PC-3 (cell line): ENCODE data around the gene TSPAN9. TPM values are rescaled to one million over a fixed set of nuclear protein-coding genes. Genes with fewer than 3 reads are reported as not detected.

ENCODE experiments used
- ATAC-seq: fragments of 200-7000 bp; cut with Tn5 transposase; 2 replicates; pipeline ENCODE4 v1.9.1; 2020; ENCODE audit warnings: mild to moderate bottlenecking, moderate library complexity
- BruUV-seq: library from RNA; stranded (reverse); fragments of 400-500 nt; replicated peaks from 2 replicates; lab custom pipeline; 2021; lab: Mats Ljungman, UMichigan
- CTCF ChIA-PET: fragments of 300-600 bp; sonication (Branson Sonifier 250); formaldehyde crosslinking; loops from one replicate; lab custom pipeline; 2022; ENCODE audit warnings: antibody characterized with exemption; lab: Charles Lee
- POLR2A ChIA-PET: fragments of 300-600 bp; sonication (Branson Sonifier 250); formaldehyde crosslinking; loops from one replicate; lab custom pipeline; 2022; ENCODE audit warnings: antibody characterized with exemption; ENCODE audit not compliant: unreplicated experiment; lab: Charles Lee
- DNase-seq: peaks from one replicate; pipeline ENCODE4 v3.0.0-alpha.2; 2015
- H2AFZ ChIP-seq: fragments of 300-600 bp; sonication (generic); 2 replicates; pipeline ENCODE4 v1.6.0; 2016; ENCODE audit warnings: antibody characterized with exemption, low read length
- H3F3A ChIP-seq: fragments of 300-600 bp; sonication (generic); one replicate; pipeline ENCODE4 v1.6.0; 2017; ENCODE audit warnings: antibody characterized with exemption, low read length, control low read depth, mild to moderate bottlenecking; ENCODE audit not compliant: unreplicated experiment
- H3K27ac ChIP-seq: fragments of 300-600 bp; sonication (generic); 2 replicates; pipeline ENCODE4 v1.5.1; 2016; ENCODE audit warnings: mild to moderate bottlenecking, low read length
- H3K27me3 ChIP-seq: fragments of 300-600 bp; sonication (generic); 2 replicates; pipeline ENCODE4 v1.6.1; 2016; ENCODE audit warnings: low read length, mixed read lengths
- H3K36me3 ChIP-seq: fragments of 300-600 bp; sonication (generic); 2 replicates; pipeline ENCODE4 v1.6.1; 2016; ENCODE audit warnings: low read depth, mixed run types, low read length, mixed read lengths
- H3K4me1 ChIP-seq: fragments of 300-600 bp; sonication (generic); 2 replicates; pipeline ENCODE4 v1.5.1; 2016; ENCODE audit warnings: low read length; ENCODE audit not compliant: insufficient read depth
- H3K4me2 ChIP-seq: fragments of 300-600 bp; sonication (generic); 2 replicates; pipeline ENCODE4 v1.6.0; 2016; ENCODE audit warnings: low read length
- H3K4me3 ChIP-seq: fragments of 300-600 bp; sonication (generic); 2 replicates; pipeline ENCODE4 v1.5.1; 2016; ENCODE audit warnings: mild to moderate bottlenecking, low read length, mixed read lengths
- H3K79me2 ChIP-seq: fragments of 300-600 bp; sonication (generic); 2 replicates; pipeline ENCODE4 v1.6.1; 2017; ENCODE audit warnings: low read length, mixed read lengths
- H3K9ac ChIP-seq: fragments of 300-600 bp; sonication (generic); 2 replicates; pipeline ENCODE4 v1.6.0; 2016; ENCODE audit warnings: mild to moderate bottlenecking, low read length
- H3K9me2 ChIP-seq: fragments of 300-600 bp; sonication (generic); replicated peaks from 2 replicates; pipeline ENCODE4 v1.6.1; 2016; ENCODE audit warnings: mixed run types, low read length, mixed read lengths
- H3K9me3 ChIP-seq: fragments of 300-600 bp; sonication (generic); 2 replicates; pipeline ENCODE4 v1.6.1; 2016; ENCODE audit warnings: low read length, mixed read lengths
- H4K20me1 ChIP-seq: fragments of 300-600 bp; sonication (generic); 2 replicates; pipeline ENCODE4 v1.6.1; 2016; ENCODE audit warnings: low read length, mixed read lengths
- CTCF ChIP-seq: fragments of 300-600 bp; sonication (generic); conservative IDR thresholded peaks from 2 replicates; pipeline ENCODE4 v1.5.1; 2017; ENCODE audit warnings: antibody characterized with exemption, low read depth, mild to moderate bottlenecking, low read length
- EZH2 ChIP-seq: fragments of 300-600 bp; sonication (generic); IDR thresholded peaks from one replicate; pipeline ENCODE4 v1.6.1; 2017; ENCODE audit warnings: antibody characterized with exemption, mild to moderate bottlenecking, low read length; ENCODE audit not compliant: unreplicated experiment
- EZH2phosphoT487 ChIP-seq: fragments of 300-600 bp; sonication (generic); IDR thresholded peaks from 2 replicates; pipeline ENCODE4 v1.6.1; 2018; ENCODE audit warnings: mild to moderate bottlenecking, antibody characterized with exemption, low read length, borderline replicate concordance
- intact Hi-C: fragments of 100-400 bp; cut with micrococcal nuclease; formaldehyde crosslinking; loops from 2 replicates; pipeline ENCODE4 v1.9.0; 2023
- total RNA-seq: library from RNA; depleted of rRNA; stranded (reverse); fragments of >200 nt; gene quantifications from 2 replicates; pipeline ENCODE4 v1.2.3, GENCODE V29; 2014

TSPAN9 gene
- total RNA-seq, 1 experiment from 2014 or later = 6.2 TPM

DNA sequence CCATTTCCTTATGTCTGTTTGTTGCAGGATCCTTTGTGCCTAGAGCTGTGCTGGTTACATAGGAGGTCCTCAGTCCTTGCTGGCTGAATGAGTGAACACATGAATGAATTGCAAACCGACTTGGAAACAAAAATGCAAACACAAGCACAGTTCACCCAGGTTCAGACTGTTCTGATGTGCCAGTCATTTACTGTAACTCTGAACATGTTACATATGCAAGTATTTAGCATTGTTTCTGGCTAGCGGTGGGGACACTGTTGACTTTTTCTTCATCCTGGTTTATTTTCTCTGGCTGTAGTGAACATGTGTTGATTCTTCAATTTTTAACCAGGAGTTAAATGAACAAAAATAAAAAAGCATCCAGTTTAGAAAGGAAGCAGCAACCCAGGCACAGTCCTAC lies 33.4 kb downstream of the TSPAN9 start:
- H3K9me2 ChIP-seq = no peaks in the 10 kb centered on the region
- no peaks in the 10 kb centered on the region for H3K79me2 ChIP-seq
- intact Hi-C loops = no loop called here
- H3K27me3 ChIP-seq = no peaks in the 10 kb centered on the region
- H3K4me1 ChIP-seq = no peaks in the 10 kb centered on the region
- ChIA-PET POLR2A (no interaction called here), CTCF (no interaction called here)
- H3K9ac ChIP-seq = no peak overlapping the region
- ATAC-seq = no peak
- BruUV-seq = no TSS peak
- H3K4me3 ChIP-seq = no peak overlapping the region
- H2AFZ ChIP-seq = no peak overlapping the region
- H3K9me3 ChIP-seq = no peaks in the 10 kb centered on the region
- no peaks in the 10 kb centered on the region for H3F3A ChIP-seq
- DNase-seq = no peak
- TF ChIP-seq EZH2phosphoT487 (no peak), CTCF (no peak), EZH2 (no peak)
- H3K27ac ChIP-seq = no peak overlapping the region
- H4K20me1 ChIP-seq = no peaks in the 10 kb centered on the region
- no peak overlapping the region for H3K4me2 ChIP-seq
- H3K36me3 ChIP-seq = no peaks in the 10 kb centered on the region

- no peak for TF ChIP-seq EZH2phosphoT487
- no peak for TF ChIP-seq CTCF
- BruUV-seq = no TSS peak
- H3K27ac ChIP-seq = no peak overlapping the region
- no peaks in the 10 kb centered on the region for H3K9me2 ChIP-seq
- H3K36me3 ChIP-seq = no peaks in the 10 kb centered on the region
- POLR2A ChIA-PET = no interaction called here
- DNase-seq (no peak), ATAC-seq (no peak)
- no peaks in the 10 kb centered on the region for H4K20me1 ChIP-seq
- no peak overlapping the region for H3K4me2 ChIP-seq
- no peak overlapping the region for H2AFZ ChIP-seq
- H3K9ac ChIP-seq = no peak overlapping the region
- H3K9me3 ChIP-seq = no peaks in the 10 kb centered on the region
- intact Hi-C loops = no loop called here
- CTCF ChIA-PET = no interaction called here
- no peaks in the 10 kb centered on the region for H3K79me2 ChIP-seq
- H3K27me3 ChIP-seq = no peaks in the 10 kb centered on the region
- peaks cover 23% of the 10 kb centered on the region for H3K4me1 ChIP-seq
- no peak overlapping the region for H3K4me3 ChIP-seq
- no peaks in the 10 kb centered on the region for H3F3A ChIP-seq
Measured at GRCh38 chr12:3113671-3114325, 36.6 kb downstream of the TSPAN9 start.

DNA sequence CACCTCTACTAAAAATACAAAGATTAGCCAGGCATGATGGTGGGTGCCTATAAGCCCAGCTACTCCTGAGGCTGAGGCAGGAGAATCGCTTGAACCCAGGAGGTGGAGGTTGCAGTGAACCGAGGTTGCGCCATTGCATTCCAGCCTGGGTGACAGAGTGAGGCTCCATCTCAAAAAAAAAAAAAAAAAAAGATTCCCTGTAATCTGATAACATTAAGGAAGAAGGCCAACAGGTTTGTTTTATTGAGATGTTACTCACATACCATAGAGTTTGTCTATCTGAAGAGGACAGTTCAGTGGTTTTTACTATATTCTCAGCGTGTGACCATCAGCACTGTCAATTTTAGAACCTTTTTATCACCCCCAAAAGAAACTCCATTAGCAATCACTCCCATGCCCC lies 37.5 kb downstream of the TSPAN9 start:
- Histone ChIP-seq H3K4me1 (peaks cover 23% of the 10 kb centered on the region), H3K79me2 (no peaks in the 10 kb centered on the region), H3K9me2 (no peaks in the 10 kb centered on the region), H3K27ac (no peak overlapping the region), H2AFZ (no peak overlapping the region), H3F3A (no peaks in the 10 kb centered on the region), H3K4me2 (no peak overlapping the region), H3K27me3 (no peaks in the 10 kb centered on the region), H3K36me3 (no peaks in the 10 kb centered on the region), H3K4me3 (no peak overlapping the region), H3K9me3 (no peaks in the 10 kb centered on the region), H4K20me1 (no peaks in the 10 kb centered on the region), H3K9ac (no peak overlapping the region)
- DNase-seq = peak; percentile 9
- no peak for ATAC-seq
- no TSS peak for BruUV-seq
- ChIA-PET CTCF (no interaction called here), POLR2A (no interaction called here)
- TF ChIP-seq EZH2 (no peak), EZH2phosphoT487 (no peak), CTCF (no peak)
- intact Hi-C loops = no loop called here
